Measurements from ENCODE around the gene SLC10A7. TPM values are rescaled to one million over a fixed set of nuclear protein-coding genes. Genes with fewer than 3 reads are reported as not detected.

Gene SLC10A7
- total and polyA plus RNA-seq, 7 donors = 1.3 to 5.7 (median 3.9) TPM

- H3K27ac ChIP-seq = no peak overlapping the region
- TF ChIP-seq, protein P1, sequence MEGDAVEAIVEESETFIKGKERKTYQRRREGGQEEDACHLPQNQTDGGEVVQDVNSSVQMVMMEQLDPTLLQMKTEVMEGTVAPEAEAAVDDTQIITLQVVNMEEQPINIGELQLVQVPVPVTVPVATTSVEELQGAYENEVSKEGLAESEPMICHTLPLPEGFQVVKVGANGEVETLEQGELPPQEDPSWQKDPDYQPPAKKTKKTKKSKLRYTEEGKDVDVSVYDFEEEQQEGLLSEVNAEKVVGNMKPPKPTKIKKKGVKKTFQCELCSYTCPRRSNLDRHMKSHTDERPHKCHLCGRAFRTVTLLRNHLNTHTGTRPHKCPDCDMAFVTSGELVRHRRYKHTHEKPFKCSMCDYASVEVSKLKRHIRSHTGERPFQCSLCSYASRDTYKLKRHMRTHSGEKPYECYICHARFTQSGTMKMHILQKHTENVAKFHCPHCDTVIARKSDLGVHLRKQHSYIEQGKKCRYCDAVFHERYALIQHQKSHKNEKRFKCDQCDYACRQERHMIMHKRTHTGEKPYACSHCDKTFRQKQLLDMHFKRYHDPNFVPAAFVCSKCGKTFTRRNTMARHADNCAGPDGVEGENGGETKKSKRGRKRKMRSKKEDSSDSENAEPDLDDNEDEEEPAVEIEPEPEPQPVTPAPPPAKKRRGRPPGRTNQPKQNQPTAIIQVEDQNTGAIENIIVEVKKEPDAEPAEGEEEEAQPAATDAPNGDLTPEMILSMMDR (IDR thresholded peaks at IDR 0.05) = no peak
- 93 to 99% (median 97%) methylated on average over 1 of the region's 1 CpG for WGBS, 3 donors
- H3K9me3 ChIP-seq = no peaks in the 10 kb centered on the region
- no peaks in the 10 kb centered on the region for H3K36me3 ChIP-seq (ENCODE audit: insufficient read depth in 1 of 2, low read depth in 1 of 2)
- no peaks in the 10 kb centered on the region for H3K4me1 ChIP-seq
- H3K27me3 ChIP-seq (ENCODE audit: insufficient read depth in 3 of 3, low read length in 2 of 3) = no peaks in the 10 kb centered on the region
- DNase-seq (no peak), ATAC-seq (no peak)
- intact Hi-C loops (cut with DNase I) = no loop called here
- no peak overlapping the region for H3K4me3 ChIP-seq
Observed at GRCh38 chr4:146415829-146416228, 105.9 kb downstream of the SLC10A7 start.

- intact Hi-C loops (cut with DNase I) = no loop called here
- H3K27ac ChIP-seq = no peak overlapping the region
- 66 to 71% (median 69%) methylated on average over 4 of the region's 4 CpGs for WGBS, 3 donors
Observed at GRCh38 chr4:146407669-146408084, 114.1 kb downstream of the SLC10A7 start.

GRCh38 chr4:146407257-146407656, 114.5 kb downstream of the SLC10A7 start:
- Histone ChIP-seq H3K36me3 (ENCODE audit: insufficient read depth in 1 of 2, low read depth in 1 of 2) (no peaks in the 10 kb centered on the region), H3K27me3 (ENCODE audit: insufficient read depth in 3 of 3, low read length in 2 of 3) (no peaks in the 10 kb centered on the region), H3K4me1 (no peaks in the 10 kb centered on the region), H3K27ac (no peak overlapping the region), H3K9me3 (no peaks in the 10 kb centered on the region), H3K4me3 (no peak overlapping the region)
- TF ChIP-seq, protein P1 (IDR thresholded peaks at IDR 0.05) = no peak
- DNase-seq (no peak), ATAC-seq (no peak)
- intact Hi-C loops (cut with DNase I) = no loop called here
- 59 to 65% (median 64%) methylated on average over 3 of the region's 3 CpGs for WGBS, 3 donors

More at GRCh38 chr4:146407669-146408084, 114.1 kb downstream of the SLC10A7 start:
- DNase-seq = no peak
- H3K36me3 ChIP-seq (ENCODE audit: insufficient read depth in 1 of 2, low read depth in 1 of 2) = no peaks in the 10 kb centered on the region
- H3K9me3 ChIP-seq = no peaks in the 10 kb centered on the region
- H3K4me3 ChIP-seq = no peak overlapping the region
- ATAC-seq = peak in 1 of 4 donors; percentile 32
- TF ChIP-seq, protein P1 (IDR thresholded peaks at IDR 0.05) = no peak
- H3K4me1 ChIP-seq = no peaks in the 10 kb centered on the region
- H3K27me3 ChIP-seq (ENCODE audit: insufficient read depth in 3 of 3, low read length in 2 of 3) = no peaks in the 10 kb centered on the region

DNA sequence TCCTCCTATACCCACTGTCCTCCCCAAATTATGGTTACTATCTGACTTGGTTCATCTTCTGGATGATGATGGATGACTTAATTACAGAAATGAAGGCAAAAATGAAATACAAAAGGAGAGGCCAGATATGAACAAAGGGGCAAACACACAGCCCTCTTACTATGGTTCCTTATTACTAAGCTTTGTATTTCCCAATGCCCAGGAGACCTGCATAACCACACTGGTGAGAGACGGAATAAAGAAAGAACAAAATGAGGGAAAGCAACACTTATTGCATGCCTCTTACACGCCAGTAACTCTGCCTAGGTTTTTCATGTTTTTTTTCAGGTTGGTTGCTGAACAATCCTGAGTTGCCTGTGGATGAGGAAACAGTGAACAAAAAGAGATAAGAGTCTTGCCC, 120.5 kb downstream of the SLC10A7 start:
- Histone ChIP-seq H3K27ac (no peak overlapping the region), H3K9me3 (no peaks in the 10 kb centered on the region), H3K4me1 (no peaks in the 10 kb centered on the region), H3K36me3 (ENCODE audit: insufficient read depth in 1 of 2, low read depth in 1 of 2) (no peaks in the 10 kb centered on the region), H3K27me3 (ENCODE audit: insufficient read depth in 3 of 3, low read length in 2 of 3) (no peaks in the 10 kb centered on the region), H3K4me3 (no peak overlapping the region)
- DNase-seq (no peak), ATAC-seq (no peak)
- WGBS, 3 donors = 89 to 93% (median 90%) methylated on average over 2 of the region's 2 CpGs
- TF ChIP-seq, protein P1 (IDR thresholded peaks at IDR 0.05) = no peak
- intact Hi-C loops (cut with DNase I) = no loop called here

DNA sequence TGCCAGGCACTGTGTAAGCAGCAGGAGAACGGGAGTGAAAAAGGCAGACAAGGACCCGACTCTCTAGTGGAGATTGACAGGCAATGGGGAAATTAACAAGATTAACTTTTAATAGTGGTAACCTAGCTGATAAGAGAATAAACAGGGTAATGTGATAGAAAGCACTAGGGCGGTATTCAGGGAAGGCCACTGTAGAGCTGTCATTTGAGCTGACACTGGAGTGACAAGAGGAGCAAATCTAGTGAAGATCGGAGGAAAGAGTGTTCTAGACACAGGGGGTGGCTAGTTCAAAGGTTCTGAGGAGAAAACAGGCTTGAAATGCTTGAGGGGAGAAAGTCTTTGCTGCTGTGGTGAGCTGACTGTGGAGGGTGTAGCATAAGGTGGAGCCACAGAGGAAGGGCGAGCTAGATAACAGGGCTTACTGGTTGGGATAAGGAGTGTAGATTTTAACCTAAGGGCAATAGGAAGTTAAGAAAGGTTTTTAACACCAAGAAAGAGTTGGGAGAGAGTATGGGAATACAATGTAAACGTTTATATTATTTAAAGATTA, 122.8 kb downstream of the SLC10A7 start:
- 65 to 68% (median 67%) methylated on average over 6 of the region's 6 CpGs for WGBS, 3 donors
- no peak for ATAC-seq
- no peak overlapping the region for H3K27ac ChIP-seq

More for the DNA sequence above, 122.8 kb downstream of the SLC10A7 start:
- no peak for DNase-seq
- Histone ChIP-seq H3K4me3 (no peak overlapping the region), H3K9me3 (no peaks in the 10 kb centered on the region), H3K4me1 (no peaks in the 10 kb centered on the region), H3K27me3 (ENCODE audit: insufficient read depth in 3 of 3, low read length in 2 of 3) (no peaks in the 10 kb centered on the region), H3K36me3 (ENCODE audit: insufficient read depth in 1 of 2, low read depth in 1 of 2) (no peaks in the 10 kb centered on the region)
- intact Hi-C loops (cut with DNase I) = no loop called here
- TF ChIP-seq, protein P1 (IDR thresholded peaks at IDR 0.05) = no peak
